AG04449 (cell line): ENCODE measurements around the gene SMIM21.

Experiments
- CTCF ChIA-PET: fragments of 350-600 bp; formaldehyde crosslinking; extraction: SDS; loops from one replicate; lab custom pipeline; 2021; ENCODE audit warnings: antibody characterized with exemption; lab: Yijun Ruan, JAX
- POLR2A ChIA-PET: fragments of 400-600, 350-600 bp; formaldehyde crosslinking; extraction: SDS; loops from one replicate; lab custom pipeline; 2020; ENCODE audit warnings: antibody characterized with exemption, inconsistent platforms; lab: Yijun Ruan, JAX
- DNase-seq: peaks from one replicate; pipeline ENCODE4 v3.0.0-alpha.2; 2010; ENCODE audit warnings: low read depth, low spot score
- H3K4me3 ChIP-seq: 2 replicates; pipeline ENCODE4 v1.5.1; 2011; ENCODE audit warnings: low read depth, mild to moderate bottlenecking, control low read depth, low read length
- TF ChIP-seq, protein P1 (sequence below): IDR thresholded peaks from one replicate; pipeline ENCODE4 v1.5.1; 2011; ENCODE audit warnings: mild to moderate bottlenecking, moderate library complexity, low read length, control low read depth, inconsistent platforms; ENCODE audit not compliant: insufficient read depth; ENCODE audit errors: missing control alignments

SMIM21 gene

DNA sequence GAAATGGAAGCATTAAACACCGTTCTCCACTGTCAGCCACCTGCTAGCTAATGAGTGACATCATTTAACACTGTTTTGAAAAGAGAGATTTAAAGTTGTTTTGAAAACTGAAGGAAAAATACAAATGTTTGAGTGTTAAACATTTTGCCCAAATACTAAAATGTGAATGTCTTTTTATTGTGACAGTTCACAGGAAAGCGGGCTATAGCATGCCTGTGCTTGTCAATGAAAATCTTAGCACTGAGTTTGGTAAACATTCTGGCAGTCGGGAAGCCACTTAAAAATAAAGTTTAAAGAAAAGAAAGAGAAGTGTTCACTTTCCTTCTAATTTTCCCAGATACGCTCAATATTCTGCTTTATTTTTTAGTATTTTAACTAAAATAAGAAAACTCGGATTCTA lies 40.3 kb upstream of the SMIM21 start:
- no peak overlapping the region for H3K4me3 ChIP-seq
- ChIA-PET CTCF (no interaction called here), POLR2A (no interaction called here)
- TF ChIP-seq, protein P1, sequence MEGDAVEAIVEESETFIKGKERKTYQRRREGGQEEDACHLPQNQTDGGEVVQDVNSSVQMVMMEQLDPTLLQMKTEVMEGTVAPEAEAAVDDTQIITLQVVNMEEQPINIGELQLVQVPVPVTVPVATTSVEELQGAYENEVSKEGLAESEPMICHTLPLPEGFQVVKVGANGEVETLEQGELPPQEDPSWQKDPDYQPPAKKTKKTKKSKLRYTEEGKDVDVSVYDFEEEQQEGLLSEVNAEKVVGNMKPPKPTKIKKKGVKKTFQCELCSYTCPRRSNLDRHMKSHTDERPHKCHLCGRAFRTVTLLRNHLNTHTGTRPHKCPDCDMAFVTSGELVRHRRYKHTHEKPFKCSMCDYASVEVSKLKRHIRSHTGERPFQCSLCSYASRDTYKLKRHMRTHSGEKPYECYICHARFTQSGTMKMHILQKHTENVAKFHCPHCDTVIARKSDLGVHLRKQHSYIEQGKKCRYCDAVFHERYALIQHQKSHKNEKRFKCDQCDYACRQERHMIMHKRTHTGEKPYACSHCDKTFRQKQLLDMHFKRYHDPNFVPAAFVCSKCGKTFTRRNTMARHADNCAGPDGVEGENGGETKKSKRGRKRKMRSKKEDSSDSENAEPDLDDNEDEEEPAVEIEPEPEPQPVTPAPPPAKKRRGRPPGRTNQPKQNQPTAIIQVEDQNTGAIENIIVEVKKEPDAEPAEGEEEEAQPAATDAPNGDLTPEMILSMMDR = no peak
- DNase-seq = no peak

DNA sequence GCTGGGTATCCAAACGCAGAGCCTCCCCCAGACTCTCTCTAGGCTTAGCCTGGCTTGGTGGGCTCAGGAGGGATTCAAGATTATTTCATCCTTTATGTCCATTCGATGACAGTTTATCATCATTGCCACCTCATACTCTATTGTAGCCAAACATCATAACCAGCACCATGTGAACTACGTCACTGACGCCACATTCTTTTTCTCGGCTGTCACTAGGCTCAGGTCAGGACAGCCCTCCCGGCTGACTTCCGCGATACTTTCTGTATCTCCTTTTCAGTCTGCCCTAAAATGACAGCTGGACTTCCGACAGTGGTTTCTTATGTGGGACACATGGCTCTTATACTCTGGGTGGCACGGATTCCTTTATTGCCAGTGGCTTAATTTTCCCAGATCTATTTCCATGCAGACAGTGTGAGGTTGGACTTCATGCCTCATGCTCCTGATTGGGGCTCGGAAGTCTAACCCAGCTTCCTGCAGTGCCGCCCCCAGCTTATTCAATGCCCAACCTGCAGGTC lies 39.8 kb upstream of the SMIM21 start:
- CTCF ChIA-PET = interaction anchor here (1.8 kb wide), 1 partner anchor 12 kb away, joined by 8 read pairs; no protein-coding TSS in a partner anchor
- POLR2A ChIA-PET = no interaction called here
- H3K4me3 ChIP-seq = no peak overlapping the region
- DNase-seq = no peak
- TF ChIP-seq, protein P1 = no peak

DNA sequence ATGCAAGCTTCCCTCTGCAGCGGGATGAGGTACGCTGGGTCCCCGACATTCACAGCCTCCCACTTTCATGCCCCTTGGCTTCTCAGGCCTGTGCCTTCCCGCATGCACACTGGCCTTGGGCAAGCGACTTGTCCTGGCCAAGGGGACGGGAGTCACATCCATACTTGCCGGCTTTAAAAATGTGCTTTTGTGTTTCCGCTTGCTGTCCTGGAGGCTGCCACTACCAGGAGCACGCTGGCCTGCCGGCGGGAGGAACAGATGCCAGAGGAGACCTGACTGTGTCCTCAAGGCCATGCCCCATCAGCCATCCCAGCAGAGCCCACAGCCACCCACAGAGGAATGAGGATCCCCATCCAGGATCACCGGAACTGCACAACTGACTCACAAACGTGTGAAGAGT lies 36.9 kb upstream of the SMIM21 start:
- CTCF ChIA-PET = interaction anchor here (2.1 kb wide), 1 partner anchor 14 kb away, joined by 10 read pairs; no protein-coding TSS in a partner anchor
- POLR2A ChIA-PET = no interaction called here
- no peak overlapping the region for H3K4me3 ChIP-seq
- TF ChIP-seq, protein P1 = no peak
- no peak for DNase-seq

DNA sequence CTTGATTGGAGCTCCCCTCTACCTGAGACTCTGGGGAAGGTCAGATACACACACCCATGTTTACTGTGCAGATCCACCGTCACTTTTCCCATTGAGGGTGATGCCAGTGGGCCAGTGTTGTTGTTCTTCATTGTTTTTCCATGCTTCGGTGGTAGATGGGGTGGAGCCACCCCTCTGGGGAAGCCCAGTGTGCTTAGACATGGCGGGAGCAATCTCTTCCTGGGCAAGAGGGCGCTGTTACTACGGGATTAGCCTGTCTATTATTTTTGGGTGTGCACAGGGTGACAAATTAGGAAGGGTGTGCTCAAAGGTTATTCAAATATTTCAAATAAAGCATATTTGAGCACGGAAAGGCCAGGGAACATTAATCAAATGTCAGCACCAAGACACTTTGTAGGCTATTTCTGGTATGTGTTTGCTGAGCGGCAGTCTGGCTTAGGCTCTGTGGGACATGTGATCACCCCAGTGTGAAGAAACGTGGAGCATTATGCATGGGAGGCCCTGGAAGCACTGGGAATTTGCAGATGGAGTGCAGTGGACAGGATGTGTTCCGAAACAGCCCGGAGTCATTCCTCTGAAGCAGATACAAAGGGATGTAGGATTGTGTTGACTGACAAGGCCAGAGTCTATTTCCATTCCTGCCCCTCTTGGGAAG lies 34.8 kb upstream of the SMIM21 start:
- ChIA-PET CTCF (interaction anchor here (2.1 kb wide), 1 partner anchor 16 kb away, joined by 10 read pairs; no protein-coding TSS in a partner anchor), POLR2A (no interaction called here)
- DNase-seq = no peak
- TF ChIP-seq, protein P1 = no peak
- no peak overlapping the region for H3K4me3 ChIP-seq

DNA sequence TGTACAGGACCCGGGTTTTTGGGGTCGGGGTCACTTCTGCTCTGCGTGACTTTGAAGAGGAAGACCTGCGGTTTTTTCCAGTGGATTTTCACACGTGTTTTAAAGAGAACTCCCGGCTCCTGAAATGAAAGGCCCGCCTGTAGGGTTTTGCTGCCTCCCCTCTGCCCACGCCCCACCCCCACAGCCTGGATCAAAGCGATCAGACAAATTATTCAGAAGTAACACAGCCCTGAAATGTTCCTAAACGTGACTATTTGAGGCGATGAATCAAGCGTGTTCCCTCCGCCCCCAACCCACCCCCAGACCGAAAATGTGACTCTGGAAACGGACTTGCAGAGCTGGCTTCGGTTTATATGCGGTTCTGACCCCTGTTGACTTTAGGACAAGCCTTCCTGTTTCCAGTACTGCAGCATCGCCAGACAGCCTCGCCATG lies 28.7 kb upstream of the SMIM21 start:
- ChIA-PET POLR2A (no interaction called here), CTCF (interaction anchor here (1.3 kb wide), 1 partner anchor 24 kb away, joined by 4 read pairs; no protein-coding TSS in a partner anchor)
- peak overlapping the region; percentile 48 for H3K4me3 ChIP-seq
- TF ChIP-seq, protein P1 = no peak
- DNase-seq = no peak
